CD14-positive monocyte (primary cell): Measurements from ENCODE around the gene EPB41L4A. TPM values are rescaled to one million over a fixed set of nuclear protein-coding genes. Genes with fewer than 3 reads are reported as not detected.

ENCODE experiments used
- DNase-seq, 3 donors: peaks; one replicate each; pipeline ENCODE4 v3.0.0-alpha.2; 2011 to 2022
- H2AFZ ChIP-seq: 2 replicates; pipeline ENCODE4 v1.6.0; 2012; ENCODE audit warnings: mild to moderate bottlenecking, low read depth, low read length, inconsistent platforms; ENCODE audit not compliant: insufficient read depth, poor library complexity, severe bottlenecking
- H3K27ac ChIP-seq, 2 donors: 1 replicate in 1 of 2; 2 replicates in 1 of 2; pipeline ENCODE4 v1.5.1; 2012 to 2013; ENCODE audit warnings: low read length in 2 of 2, control low read depth in 1 of 2, inconsistent platforms in 1 of 2, low read depth in 1 of 2, mild to moderate bottlenecking in 1 of 2
- H3K27me3 ChIP-seq, 2 donors: one replicate each; pipeline versions ENCODE4 v1.6.0 to v1.6.1; 2011 to 2013; ENCODE audit warnings: low read length in 2 of 2; ENCODE audit not compliant: control insufficient read depth in 2 of 2, insufficient read depth in 2 of 2
- H3K36me3 ChIP-seq, 2 donors: replicated peaks in 1 of 2; 1 replicate in 1 of 2; 2 replicates in 1 of 2; pipeline versions ENCODE4 v1.5.1 to v1.6.1; 2012 to 2013; ENCODE audit warnings: low read length in 2 of 2, control low read depth in 1 of 2, inconsistent platforms in 1 of 2, mild to moderate bottlenecking in 1 of 2; ENCODE audit not compliant: insufficient read depth in 2 of 2, control insufficient read depth in 1 of 2
- H3K4me1 ChIP-seq, 2 donors: 1 replicate in 1 of 2; 2 replicates in 1 of 2; pipeline versions ENCODE4 v1.5.1 to v1.6.1; 2012 to 2013; ENCODE audit warnings: low read length in 2 of 2, control low read depth in 1 of 2, inconsistent platforms in 1 of 2, mild to moderate bottlenecking in 1 of 2, moderate library complexity in 1 of 2; ENCODE audit not compliant: insufficient read depth in 2 of 2, control insufficient read depth in 1 of 2
- H3K4me2 ChIP-seq: replicated peaks from 2 replicates; pipeline ENCODE3; 2012; ENCODE audit warnings: low read length, moderate library complexity, mild to moderate bottlenecking; ENCODE audit not compliant: poor library complexity, severe bottlenecking; ENCODE audit errors: extremely low read depth
- H3K4me3 ChIP-seq, 3 experiments: fragments of 200-600 bp in 1 of 3; sonication (generic) in 1 of 3; replicated peaks in 1 of 3; 1 replicate in 2 of 3; 2 replicates in 1 of 3; pipeline ENCODE4 v1.5.1; 2011 to 2013; ENCODE audit warnings: low read length in 3 of 3, mild to moderate bottlenecking in 3 of 3, control low read depth in 2 of 3, low read depth in 2 of 3, inconsistent platforms in 1 of 3, moderate library complexity in 1 of 3
- H3K79me2 ChIP-seq: 2 replicates; pipeline ENCODE4 v1.6.0; 2012; ENCODE audit warnings: mild to moderate bottlenecking, control low read depth, inconsistent platforms, low read length, moderate library complexity; ENCODE audit not compliant: insufficient read depth
- H3K9ac ChIP-seq: 2 replicates; pipeline ENCODE4 v1.6.0; 2017; ENCODE audit warnings: low read length, mild to moderate bottlenecking; ENCODE audit not compliant: insufficient read depth, poor library complexity, severe bottlenecking
- H3K9me3 ChIP-seq, 2 donors: replicated peaks in 1 of 2; 1 replicate in 1 of 2; 2 replicates in 1 of 2; pipeline versions ENCODE4 v1.5.1 to v1.6.1; 2012 to 2013; ENCODE audit warnings: low read length in 2 of 2, control low read depth in 1 of 2; ENCODE audit not compliant: control insufficient read depth in 1 of 2, insufficient read depth in 1 of 2
- H4K20me1 ChIP-seq: 2 replicates; pipeline ENCODE4 v1.6.0; 2012; ENCODE audit warnings: mild to moderate bottlenecking, low read length, control low read depth, moderate library complexity; ENCODE audit not compliant: insufficient read depth
- H3K27ac Mint-ChIP-seq, 7 donors: one replicate each; pipeline ENCODE4 v1.8.0; 2020; ENCODE audit warnings: mild to moderate bottlenecking in 7 of 7, mixed read lengths in 7 of 7, moderate library complexity in 6 of 7, inconsistent platforms in 2 of 7
- H3K27me3 Mint-ChIP-seq, 3 donors: one replicate each; pipeline ENCODE4 v1.8.0; 2021 to 2022; ENCODE audit warnings: low read depth in 3 of 3, mild to moderate bottlenecking in 3 of 3, mixed read lengths in 3 of 3, moderate library complexity in 3 of 3, inconsistent platforms in 1 of 3
- H3K36me3 Mint-ChIP-seq, 2 donors: one replicate each; pipeline ENCODE4 v1.8.0; 2020; ENCODE audit warnings: mixed read lengths in 2 of 2, inconsistent platforms in 1 of 2, mild to moderate bottlenecking in 1 of 2
- H3K4me1 Mint-ChIP-seq: one replicate; pipeline ENCODE4 v1.8.0; 2020; ENCODE audit warnings: mild to moderate bottlenecking, mixed read lengths
- H3K4me3 Mint-ChIP-seq, 2 donors: one replicate each; pipeline ENCODE4 v1.8.0; 2020; ENCODE audit warnings: mild to moderate bottlenecking in 2 of 2, mixed read lengths in 2 of 2, moderate library complexity in 1 of 2
- H3K9me3 Mint-ChIP-seq, 7 donors: one replicate each; pipeline ENCODE4 v1.8.0; 2020 to 2022; ENCODE audit warnings: mixed read lengths in 7 of 7, mild to moderate bottlenecking in 6 of 7, moderate library complexity in 6 of 7, inconsistent platforms in 2 of 7
- CTCF ChIP-seq: fragments of 200-600 bp; IDR thresholded peaks from one replicate; pipeline ENCODE4 v1.8.0; 2022; ENCODE audit warnings: antibody characterized with exemption, mild to moderate bottlenecking
- WGBS: methylation state at CpG from one replicate; pipeline ENCODE4 v1.1.5; 2013; ENCODE audit warnings: missing lambda C conversion rate; ENCODE audit not compliant: insufficient coverage; 5-methylcytosine and 5-hydroxymethylcytosine counted together
- intact Hi-C, 2 donors: fragments of 100-400 bp; cut with micrococcal nuclease; formaldehyde crosslinking; loops; one replicate each; pipeline versions ENCODE4 v1.15.0 to v1.15.1; 2023
- polyA plus RNA-seq, 3 donors: library from polyadenylated mRNA; depleted of rRNA in 1 of 3; unstranded in 2 of 3; stranded (reverse) in 1 of 3; fragments of 300-500 nt in 2 of 3; fragments of >200 nt in 1 of 3; fragmentation: Illumina TruSeq in 2 of 3; gene quantifications; 1 replicate in 2 of 3; 2 replicates in 1 of 3; pipeline ENCODE4 v1.2.3, GENCODE V29; 2012 to 2021

The EPB41L4A gene
- polyA plus RNA-seq, 3 donors: 0.01 to 0.05 TPM; not detected in 1

GRCh38 chr5:112264666-112265065, 154.4 kb downstream of the EPB41L4A start:
- H3K36me3 ChIP-seq: no peaks in the 10 kb centered on the region
- Mint-ChIP-seq H3K4me1 (no peaks in the 10 kb centered on the region), H3K36me3 (no peaks in the 10 kb centered on the region), H3K27me3 (peaks cover 0 to 4% (median 1%) of the 10 kb centered on the region in 3 donors), H3K4me3 (no peak overlapping the region), H3K27ac (no peak overlapping the region), H3K9me3 (peaks cover 0 to 6% (median 0%) of the 10 kb centered on the region in 7 donors)
- H4K20me1 ChIP-seq: no peaks in the 10 kb centered on the region
- TF ChIP-seq CTCF: no peak
- no peak for DNase-seq
- H3K27ac ChIP-seq: no peak overlapping the region
- intact Hi-C loops: no loop called here
- H3K79me2 ChIP-seq: no peaks in the 10 kb centered on the region
- no peak overlapping the region for H3K4me3 ChIP-seq
- H3K27me3 ChIP-seq: no peaks in the 10 kb centered on the region
- H3K4me1 ChIP-seq: no peaks in the 10 kb centered on the region
- WGBS: no CpG with 5 or more reads among the region's 3 CpGs
- no peak overlapping the region for H3K9ac ChIP-seq
- H3K9me3 ChIP-seq: no peaks in the 10 kb centered on the region
- no peak overlapping the region for H2AFZ ChIP-seq
- no peak overlapping the region for H3K4me2 ChIP-seq

GRCh38 chr5:112264151-112264550, 154.9 kb downstream of the EPB41L4A start:
- H3K27ac Mint-ChIP-seq: no peak overlapping the region
- Histone ChIP-seq H4K20me1 (no peaks in the 10 kb centered on the region), H3K36me3 (no peaks in the 10 kb centered on the region), H3K9me3 (no peaks in the 10 kb centered on the region), H2AFZ (no peak overlapping the region), H3K79me2 (no peaks in the 10 kb centered on the region), H3K27ac (no peak overlapping the region), H3K9ac (no peak overlapping the region), H3K4me3 (no peak overlapping the region), H3K4me2 (no peak overlapping the region), H3K4me1 (no peaks in the 10 kb centered on the region), H3K27me3 (peaks cover under 1 to 4% of the 10 kb centered on the region in 2 donors)
- no peak for DNase-seq
- peaks cover 0 to 4% (median 1%) of the 10 kb centered on the region in 3 donors for H3K27me3 Mint-ChIP-seq
- no peaks in the 10 kb centered on the region for H3K36me3 Mint-ChIP-seq
- no peak overlapping the region for H3K4me3 Mint-ChIP-seq
- no peak for TF ChIP-seq CTCF
- 100% methylated on average over 1 of the region's 4 CpGs for WGBS
- intact Hi-C loops: no loop called here
- H3K4me1 Mint-ChIP-seq: no peaks in the 10 kb centered on the region
- H3K9me3 Mint-ChIP-seq: peaks cover 0 to 6% (median 0%) of the 10 kb centered on the region in 7 donors
